ENCODE results near the gene ARHGAP42.
"Not testable (repeated sequence)": the region's sequence is repeated elsewhere in the genome, so short reads cannot be mapped to it uniquely, and the experiment has no call there.

Gene ARHGAP42

DNA sequence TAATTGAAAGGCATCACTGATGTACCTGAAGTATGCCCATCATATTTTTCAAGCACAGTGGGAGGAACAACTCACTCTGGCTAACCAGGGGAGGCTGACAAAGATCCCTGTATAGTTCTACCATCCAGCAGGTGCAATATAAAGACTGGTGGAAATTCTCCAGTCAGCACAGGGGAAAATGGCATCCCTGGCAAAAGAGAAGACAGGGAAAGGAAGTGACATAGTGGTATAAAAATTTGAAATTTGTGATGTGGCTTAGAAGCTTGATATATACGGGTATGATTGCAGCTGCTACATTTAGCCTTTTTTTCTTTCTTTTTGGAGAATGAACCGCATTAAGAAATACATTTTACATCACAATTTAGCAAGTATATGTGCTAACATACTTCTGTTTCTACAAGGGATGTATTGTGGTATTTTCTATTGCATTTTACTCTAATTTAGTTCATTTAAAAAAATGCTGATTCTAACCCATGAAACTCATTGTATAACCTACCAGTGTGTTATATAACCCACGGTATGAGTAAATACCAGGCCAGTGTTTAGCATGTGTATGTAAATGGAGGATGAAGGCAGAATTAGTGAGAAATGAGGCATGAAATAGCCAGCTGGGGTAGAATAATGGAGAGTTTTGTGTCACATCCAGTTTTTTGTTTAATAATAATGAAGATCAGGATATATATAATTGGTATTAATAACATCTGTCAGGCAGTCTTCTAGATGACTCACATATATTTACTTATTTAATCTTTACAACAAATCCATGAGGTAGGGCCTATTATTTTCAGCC, 186.1 kb downstream of the ARHGAP42 start:
- no peak for DNase-seq (ENCODE audit: low read depth in 2 of 2)

DNA sequence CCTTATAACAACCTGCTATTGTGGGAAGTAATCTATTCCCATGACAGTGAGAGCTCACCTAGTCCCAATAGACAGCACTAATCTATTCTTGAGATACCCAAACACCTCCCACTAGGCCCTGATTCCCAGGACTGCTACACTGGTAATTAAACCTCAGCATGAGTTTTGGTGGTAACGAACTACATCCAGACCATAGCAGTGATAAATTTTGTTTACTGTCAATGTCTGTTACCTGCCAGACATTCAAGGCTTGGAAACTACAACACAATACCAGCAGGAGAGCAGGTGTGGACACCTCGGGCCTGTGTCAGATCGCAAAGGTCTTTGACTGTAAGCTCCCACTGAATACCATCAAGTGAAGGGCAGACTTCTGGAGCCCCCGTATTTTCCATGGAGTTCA, 187.1 kb downstream of the ARHGAP42 start:
- no peak for DNase-seq (ENCODE audit: low read depth in 2 of 2)

DNA sequence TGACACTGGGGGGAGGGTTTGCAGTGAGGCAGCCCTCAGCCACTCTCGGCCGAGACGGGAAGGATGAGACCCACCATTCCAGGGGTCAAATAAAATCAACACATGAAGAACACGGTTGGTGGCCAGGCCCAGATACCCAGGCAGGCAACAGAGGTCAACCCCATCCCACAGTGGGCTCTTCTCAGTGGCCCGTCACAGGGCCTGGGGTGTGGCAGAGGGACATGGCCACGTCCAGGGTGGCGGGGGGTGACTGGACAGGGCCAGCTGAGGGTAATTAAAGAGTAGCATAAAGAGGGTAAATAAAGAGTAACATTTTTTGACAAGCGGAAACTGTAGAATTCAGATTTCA, 188.4 kb downstream of the ARHGAP42 start:
- DNase-seq (ENCODE audit: low read depth in 2 of 2), result no peak

DNA sequence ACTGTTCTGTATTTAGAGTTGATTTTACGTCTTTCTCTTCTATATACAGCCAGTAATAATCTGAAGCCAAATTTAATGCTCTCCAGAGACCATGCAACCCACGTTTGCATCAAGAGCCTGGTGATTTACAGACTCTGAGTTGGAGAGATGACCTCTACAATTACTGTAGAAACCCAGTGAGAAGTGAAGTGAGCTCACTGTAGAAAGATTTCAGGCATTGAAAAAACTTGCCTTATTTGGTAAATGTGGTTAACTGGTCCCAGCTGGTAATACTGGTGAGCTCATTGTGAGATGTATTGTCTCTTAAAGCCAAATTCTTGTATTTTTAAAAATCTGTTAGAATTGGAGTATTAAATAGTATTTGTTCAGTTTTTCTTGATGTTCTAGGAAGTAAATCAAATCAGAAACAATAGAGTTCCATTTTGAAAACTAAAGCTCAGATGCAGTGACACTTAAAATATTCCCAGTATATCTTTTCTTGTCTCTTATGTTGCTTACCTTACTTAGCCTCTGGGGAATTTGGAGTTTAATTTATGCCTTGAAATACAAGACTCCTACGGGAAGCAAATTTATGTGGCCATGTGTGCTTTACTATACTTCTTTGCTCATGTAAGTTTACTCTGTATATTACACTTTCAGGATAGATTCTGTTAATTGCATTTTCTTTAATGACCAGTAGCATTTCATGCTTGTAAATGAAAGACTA, 189.9 kb downstream of the ARHGAP42 start:
- no peak for DNase-seq (ENCODE audit: low read depth in 2 of 2)

DNA sequence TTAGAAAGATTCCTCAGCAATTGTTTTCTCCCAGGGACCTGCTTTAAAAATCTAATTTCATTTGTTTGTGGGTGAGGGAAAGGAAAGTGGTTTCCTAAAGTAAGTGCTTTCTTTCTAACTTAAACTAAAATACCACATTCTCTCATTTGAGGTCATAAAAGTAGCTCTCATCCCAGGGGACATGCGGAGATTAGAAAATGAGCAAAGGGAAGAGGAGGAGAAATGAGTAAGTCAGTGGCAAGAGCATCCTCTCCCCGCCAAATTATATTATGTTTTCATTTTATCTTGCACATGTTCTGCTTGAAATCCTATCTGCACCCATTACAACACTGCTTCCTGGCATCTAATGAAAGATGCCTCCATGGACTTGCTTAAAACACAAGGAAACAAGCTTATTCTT, 191.4 kb downstream of the ARHGAP42 start:
- no peak for DNase-seq (ENCODE audit: low read depth in 2 of 2)

DNA sequence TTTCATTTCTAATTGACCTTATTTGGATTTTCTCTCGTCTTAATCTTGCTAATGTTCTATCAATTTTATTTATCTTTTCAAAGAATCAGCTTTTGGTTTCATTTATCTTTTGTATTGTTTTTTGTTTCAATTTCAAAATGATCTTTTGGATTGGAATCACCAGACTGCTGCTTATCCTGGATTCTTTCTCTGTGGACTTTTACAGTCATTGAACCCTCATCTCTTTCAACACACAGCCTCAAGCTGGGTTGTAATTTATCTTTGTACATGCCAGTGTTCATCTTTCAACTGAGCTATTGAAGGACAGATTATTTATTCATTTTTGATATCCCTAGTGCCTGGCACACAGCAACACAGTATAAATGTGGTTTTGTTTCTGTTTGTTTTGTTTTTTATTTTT, 195.9 kb downstream of the ARHGAP42 start:
- no peak for DNase-seq (ENCODE audit: low read depth in 2 of 2)

DNA sequence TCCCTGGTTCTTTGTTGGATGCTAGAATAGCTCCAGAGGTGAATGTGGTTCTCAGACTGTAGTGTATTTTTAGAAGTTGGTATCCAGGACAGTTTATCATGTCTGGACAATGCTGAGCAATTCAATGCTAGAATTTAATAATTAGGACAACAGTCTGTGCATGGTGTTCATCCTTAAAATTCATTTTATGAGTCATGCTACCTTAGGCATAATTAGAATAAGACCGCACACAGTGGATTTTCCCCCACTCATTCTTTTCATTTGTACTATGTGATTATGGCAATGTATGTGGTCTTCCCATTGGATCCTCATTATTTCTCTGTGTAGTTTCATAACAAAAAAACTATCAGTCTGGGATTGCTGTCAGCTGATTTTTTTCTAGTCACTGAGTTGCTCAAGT, 196.7 kb downstream of the ARHGAP42 start:
- DNase-seq (ENCODE audit: low read depth in 2 of 2), result no peak

DNA sequence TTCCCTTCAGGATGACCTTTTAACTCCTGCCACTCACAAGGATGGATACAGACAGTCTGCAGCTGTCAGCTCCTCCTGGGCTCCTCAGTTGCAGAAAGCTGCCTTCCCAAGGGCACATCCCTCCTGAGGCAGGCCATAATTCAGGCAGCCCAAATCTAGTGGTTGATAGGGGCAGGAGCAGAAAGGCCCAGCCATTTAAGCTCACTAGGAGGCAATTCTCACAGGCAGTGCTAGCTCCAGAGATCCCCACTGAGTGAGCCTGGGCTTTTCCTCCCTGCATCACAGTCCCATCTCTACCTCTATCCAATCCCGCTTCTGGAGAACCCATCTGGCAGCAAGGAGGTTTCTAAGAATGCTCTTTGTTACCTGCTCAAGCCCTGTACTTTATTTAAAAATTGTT, 200.6 kb downstream of the ARHGAP42 start:
- no peak for DNase-seq (ENCODE audit: low read depth in 2 of 2)

DNA sequence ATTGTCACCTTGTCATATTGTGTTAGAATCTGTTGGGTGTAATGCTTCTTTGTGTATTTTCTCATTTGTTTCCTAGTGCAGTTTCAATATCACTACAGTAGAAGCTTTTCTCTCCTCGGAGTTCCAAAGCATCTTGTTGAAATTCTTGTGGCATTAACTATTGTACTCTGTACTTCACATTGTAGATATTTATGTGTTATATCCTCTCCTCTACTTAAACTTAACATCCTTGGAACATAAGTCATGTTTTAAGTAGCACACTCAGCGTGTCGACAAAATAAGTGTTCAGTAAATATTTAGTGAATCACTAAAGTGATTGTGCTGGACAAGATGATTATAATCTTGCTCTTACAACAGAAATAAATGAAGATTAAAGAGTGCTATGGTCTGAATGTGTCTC, 201.7 kb downstream of the ARHGAP42 start:
- no peak for DNase-seq (ENCODE audit: low read depth in 2 of 2)

DNA sequence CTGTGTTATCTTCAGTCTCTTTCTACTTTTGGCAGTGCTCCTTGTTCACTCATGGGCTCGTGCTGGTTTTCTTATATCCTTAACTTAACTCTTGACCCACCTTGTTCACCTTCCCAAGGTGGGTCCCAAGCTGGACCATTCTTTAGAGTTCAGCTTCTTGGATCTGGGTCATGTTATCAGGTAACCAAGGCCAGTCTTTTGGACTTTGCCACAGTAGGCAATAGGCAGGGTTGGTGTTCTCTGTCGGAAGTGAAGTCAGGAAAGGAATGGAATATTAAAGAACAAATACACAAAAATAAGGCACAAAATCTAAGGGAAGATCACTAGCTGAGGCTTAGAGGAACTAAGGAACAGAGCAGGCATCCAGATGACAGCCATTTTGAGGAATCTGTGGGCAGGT, 202.7 kb downstream of the ARHGAP42 start:
- DNase-seq (ENCODE audit: low read depth in 2 of 2), result no peak

DNA sequence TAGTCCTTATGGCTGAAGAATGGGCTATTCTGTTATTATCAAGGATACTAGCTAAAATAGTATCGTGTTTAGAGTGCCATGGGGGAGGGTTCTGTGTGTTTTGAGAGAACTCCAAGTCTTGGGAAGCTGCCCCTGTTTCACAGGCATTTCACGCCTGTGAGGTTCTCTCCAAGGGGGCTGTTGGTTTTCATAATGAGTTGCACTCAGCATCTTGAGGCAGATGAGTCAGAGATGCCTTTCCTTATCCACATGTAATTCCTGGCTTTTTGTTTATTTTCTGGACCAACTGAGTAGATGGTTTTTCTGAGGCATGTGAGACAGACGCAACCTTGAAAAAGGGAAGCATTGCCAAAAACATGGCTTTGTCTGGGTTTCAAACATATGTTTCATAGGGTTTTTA, 203.7 kb downstream of the ARHGAP42 start:
- no peak for DNase-seq (ENCODE audit: low read depth in 2 of 2)

DNA sequence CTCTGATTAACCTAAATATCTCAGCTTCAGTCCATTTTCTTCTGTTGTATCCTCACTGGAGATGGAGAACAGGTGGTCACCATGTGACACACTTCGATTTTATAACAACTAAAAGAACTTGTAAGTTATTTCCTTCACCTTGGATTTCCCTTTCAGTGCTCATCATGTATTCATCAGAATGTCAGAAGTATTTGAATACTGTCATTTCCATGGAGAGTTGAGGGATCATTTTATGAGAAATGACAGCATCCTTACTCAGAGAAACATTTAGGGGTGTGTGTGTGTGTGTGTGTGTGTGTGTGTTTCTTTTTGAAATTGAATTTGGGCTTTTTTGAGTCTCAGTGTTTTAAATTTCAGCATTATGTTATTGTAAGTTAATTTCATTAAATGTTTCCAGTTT, 205.8 kb downstream of the ARHGAP42 start:
- no peak for DNase-seq (ENCODE audit: low read depth in 2 of 2)

DNA sequence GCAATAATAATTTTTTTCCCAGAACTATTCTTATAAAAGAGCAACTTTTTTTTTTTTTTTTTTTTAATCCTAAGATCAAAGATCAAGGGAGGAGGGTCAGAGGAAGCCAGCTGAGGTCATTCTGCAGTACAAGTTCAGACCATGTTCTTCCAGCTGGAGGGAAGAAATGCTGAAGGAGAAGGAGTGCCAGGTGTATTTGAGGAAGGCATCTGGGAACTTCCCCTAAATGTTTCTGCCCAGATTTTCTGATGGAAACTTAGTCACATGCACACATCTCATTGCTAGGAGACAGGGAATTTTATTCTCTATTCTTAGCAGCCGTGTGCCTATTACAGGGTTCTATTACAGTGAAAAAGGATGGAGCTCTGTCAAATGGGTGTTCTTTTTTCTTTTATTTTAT, 208.4 kb downstream of the ARHGAP42 start:
- no peak for DNase-seq (ENCODE audit: low read depth in 2 of 2)

DNA sequence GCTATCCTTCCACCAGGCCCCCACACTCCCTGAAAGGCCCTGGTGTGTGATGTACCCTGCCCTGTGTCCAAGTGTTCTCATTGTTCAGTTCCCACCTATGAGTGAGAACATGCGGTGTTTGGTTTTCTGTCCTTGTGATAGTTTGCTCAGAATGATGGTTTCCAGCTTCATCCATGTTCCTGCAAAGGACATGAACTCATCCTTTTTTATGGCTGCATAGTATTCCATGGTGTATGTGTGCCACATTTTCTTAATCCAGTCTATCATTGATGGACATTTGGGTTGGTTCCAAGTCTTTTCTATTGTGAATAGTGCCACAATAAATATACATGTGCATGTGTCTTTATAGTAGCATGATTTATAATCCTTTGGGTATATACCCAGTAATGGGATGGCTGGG, 208.9 kb downstream of the ARHGAP42 start:
- DNase-seq (ENCODE audit: low read depth in 2 of 2), result not testable (repeated sequence)

DNA sequence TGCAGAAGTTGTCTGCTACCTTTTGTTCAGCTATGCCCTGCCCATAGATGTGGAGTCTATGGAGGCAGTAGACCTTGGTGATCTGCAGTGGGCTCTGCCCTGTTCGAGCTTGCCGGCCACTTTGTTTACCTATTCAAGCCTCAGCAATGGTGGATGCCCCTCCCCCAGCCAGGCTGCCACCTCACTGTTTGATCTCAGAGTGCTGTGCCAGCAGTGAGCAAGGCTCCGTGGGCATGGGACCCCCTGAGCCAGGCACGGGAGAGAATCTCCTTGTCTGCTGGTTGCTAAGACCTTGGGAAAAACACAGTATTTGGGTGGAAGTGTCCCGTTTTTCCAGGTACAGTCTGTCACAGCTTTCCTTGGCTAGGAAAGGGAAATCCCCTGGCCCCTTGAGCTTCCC, 214.4 kb downstream of the ARHGAP42 start:
- not testable (repeated sequence) for DNase-seq (ENCODE audit: low read depth in 2 of 2)

DNA sequence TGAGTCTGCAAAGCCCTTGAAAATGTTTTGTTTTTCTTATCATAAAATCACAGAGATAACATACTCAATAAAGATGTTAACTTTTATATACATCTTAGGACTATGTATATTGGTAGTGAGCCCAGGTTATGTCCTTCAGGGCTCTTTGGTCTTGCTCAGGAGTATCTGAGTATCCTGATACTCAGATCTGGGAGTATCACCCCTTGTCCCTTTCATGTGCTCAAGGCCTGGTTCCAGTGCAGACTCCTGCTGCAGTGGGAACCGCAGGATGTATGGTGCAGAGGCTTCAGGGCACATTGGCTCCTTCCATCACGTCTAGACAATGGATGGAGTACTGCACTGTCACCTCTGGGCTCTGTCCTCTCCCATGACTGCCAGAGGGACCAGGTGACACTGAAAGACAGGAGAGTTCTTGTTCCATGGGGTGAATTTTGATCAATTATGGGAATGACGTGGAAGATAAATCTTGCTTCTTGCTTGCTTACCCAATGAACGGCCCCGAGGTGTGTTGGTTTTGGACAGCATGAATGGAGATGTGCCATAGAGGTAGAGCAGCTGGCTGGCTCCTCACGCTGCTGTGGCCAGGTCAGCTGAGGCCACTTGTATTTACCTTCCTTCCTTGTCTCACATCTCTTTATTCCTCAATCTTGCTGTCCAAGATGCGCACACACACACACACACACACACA, 215.5 kb downstream of the ARHGAP42 start:
- DNase-seq (ENCODE audit: low read depth in 2 of 2), result no peak

DNA sequence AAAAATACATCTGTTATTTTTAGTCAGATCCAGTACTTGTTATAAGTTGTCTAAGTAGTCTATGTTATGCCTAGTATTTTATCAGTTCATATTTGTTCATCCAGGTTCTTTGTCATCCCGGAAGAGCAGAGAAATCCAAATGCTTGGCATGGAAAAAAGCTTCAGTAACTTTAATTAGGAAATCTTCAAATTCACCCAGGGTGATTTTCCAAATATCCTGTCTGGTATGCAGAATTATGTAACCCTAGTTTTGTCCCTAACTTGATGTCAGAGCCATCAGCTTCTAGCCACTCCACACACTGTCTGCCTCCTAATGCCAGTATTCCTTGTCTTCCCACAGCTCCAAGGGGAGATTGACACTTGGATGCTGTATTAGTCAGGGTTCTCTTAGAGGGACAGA, 216.2 kb downstream of the ARHGAP42 start:
- DNase-seq (ENCODE audit: low read depth in 2 of 2), result no peak

DNA sequence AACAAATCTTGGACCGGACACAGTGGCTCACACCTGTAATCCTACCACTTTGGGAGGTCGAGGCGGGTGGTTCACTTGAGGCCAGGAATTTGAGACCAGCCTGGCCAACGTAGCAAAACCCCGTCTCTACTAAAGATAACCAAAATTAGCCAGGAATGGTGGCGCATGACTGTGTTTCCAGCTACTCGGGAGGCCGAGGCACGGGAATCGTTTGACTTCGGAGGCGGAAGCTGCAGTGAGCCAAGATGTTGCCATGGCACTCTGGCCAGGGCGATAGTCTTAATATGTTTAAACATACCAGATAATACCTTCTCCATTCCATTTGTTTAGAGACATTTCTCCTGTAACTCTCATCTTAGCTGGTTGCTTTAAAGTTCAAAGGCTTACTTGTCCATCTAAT, 218.6 kb downstream of the ARHGAP42 start:
- DNase-seq (ENCODE audit: low read depth in 2 of 2), result no peak

DNA sequence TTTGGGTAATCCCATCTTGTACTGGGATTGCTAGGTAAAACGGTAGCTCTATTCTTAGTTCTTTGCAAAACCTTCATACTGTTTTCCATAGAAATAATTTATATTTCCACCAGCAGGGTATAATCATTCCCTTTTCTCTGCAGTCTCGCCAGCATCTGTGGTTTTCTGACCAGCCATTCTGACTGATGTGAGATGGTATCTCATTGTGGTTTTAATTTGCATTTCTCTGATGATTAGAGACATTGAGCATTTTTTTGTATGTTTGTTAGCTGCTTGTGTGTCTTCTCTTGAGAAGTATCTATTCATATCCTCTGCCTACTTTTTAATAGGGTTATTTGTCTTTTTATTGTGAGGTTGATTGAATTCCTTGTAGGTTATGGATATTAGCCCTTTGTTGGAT, 221.7 kb downstream of the ARHGAP42 start:
- no peak for DNase-seq (ENCODE audit: low read depth in 2 of 2)

DNA sequence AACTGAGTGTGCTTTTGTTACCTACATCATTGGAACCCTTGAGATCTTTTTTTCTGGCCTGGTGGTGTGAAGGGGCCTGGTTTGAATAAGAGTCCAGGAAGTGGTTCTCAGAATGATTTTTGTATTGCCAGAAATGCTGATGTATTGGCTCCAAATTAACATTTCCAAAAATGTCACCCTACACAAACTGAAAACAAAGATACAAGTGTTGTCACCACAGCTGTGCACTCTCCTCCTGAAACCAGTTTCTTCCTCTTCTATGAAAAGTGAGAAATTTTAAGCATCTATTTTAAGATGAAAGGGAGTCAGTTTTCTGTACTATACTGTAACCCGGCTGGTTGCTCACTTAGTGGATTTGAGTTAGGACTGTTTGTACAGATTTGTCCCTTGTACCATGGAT, 223.7 kb downstream of the ARHGAP42 start:
- DNase-seq (ENCODE audit: low read depth in 2 of 2), result no peak

DNA sequence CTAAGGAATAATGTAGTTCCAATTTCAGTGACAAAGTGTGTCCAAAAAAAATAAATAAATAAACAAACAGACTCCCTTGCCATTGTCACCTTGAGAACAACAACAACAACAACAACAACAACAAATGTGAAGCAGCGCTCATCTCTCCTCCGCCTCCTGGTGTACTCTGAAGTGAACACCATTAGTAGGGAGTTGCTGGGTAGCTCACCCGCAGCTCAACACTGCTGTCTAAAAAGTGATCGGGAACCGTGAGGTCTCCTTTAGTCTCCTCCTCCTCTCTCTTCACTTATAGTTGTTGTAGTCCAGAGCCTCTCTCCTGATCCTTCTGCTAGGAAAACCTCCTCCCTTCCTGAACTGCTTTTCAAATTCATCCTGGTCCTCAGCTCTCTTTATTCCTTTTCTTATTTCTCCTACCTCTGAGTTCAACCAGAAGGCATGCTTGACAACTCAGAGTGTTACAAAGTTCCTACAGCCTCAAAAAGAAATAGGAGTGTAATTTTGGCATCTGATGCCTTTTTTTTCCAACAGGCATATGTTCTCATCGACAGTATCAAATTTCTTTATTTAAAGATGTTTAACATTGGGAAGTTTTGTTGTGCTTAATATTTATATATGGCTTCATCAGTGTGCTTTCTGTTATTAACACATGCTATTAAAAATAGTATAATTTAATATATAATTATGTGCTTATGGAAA, 227.5 kb downstream of the ARHGAP42 start:
- DNase-seq (ENCODE audit: low read depth in 2 of 2), result no peak
